SK-N-SH treated with all-trans-retinoic acid at 6 μM for 48 hours (cell line): ENCODE data around the gene WDR74.
A peak's percentile ranks its signal among the peaks of the same experiment; 100 is the strongest.

Experiments
- ATAC-seq: fragments of 200-7000 bp; cut with Tn5 transposase; 3 replicates; pipeline ENCODE4 v1.9.1; 2020; ENCODE audit warnings: mild to moderate bottlenecking, moderate library complexity
- ARNTL ChIP-seq: fragments of 450-650 bp; formaldehyde crosslinking; IDR thresholded peaks from 2 replicates; pipeline ENCODE4 v1.5.0; 2020; ENCODE audit warnings: low read depth, mild to moderate bottlenecking, moderate library complexity, borderline replicate concordance
- BACH2 ChIP-seq: fragments of 250-450 bp; sonication (Bioruptor Pico); IDR thresholded peaks from 2 replicates; pipeline ENCODE4 v1.9.0; 2021; ENCODE audit warnings: mild to moderate bottlenecking, borderline replicate concordance
- CSDC2 ChIP-seq: fragments of 250-450 bp; sonication (Bioruptor Pico); IDR thresholded peaks from 2 replicates; pipeline ENCODE4 v1.5.0; 2020; ENCODE audit warnings: mild to moderate bottlenecking, moderate library complexity
- ESRRG ChIP-seq: fragments of 250-450 bp; sonication (Bioruptor Pico); IDR thresholded peaks from 2 replicates; pipeline ENCODE4 v1.6.1; 2021; ENCODE audit warnings: mild to moderate bottlenecking
- ISL1 ChIP-seq: fragments of 250-450 bp; sonication (Bioruptor Pico); IDR thresholded peaks from 2 replicates; pipeline ENCODE4 v2.1.2; 2022; ENCODE audit warnings: mild to moderate bottlenecking, moderate library complexity
- OSR1 ChIP-seq: fragments of 250-450 bp; sonication (Bioruptor Pico); IDR thresholded peaks from 2 replicates; pipeline ENCODE4 v1.8.0; 2022; ENCODE audit warnings: moderate library complexity, mild to moderate bottlenecking, inconsistent platforms
- PPARA ChIP-seq: fragments of 250-450 bp; sonication (Bioruptor Pico); IDR thresholded peaks from 2 replicates; pipeline ENCODE4 v1.5.0; 2020; ENCODE audit warnings: mild to moderate bottlenecking, borderline replicate concordance
- RARB ChIP-seq: fragments of 250-450 bp; sonication (Bioruptor Pico); IDR thresholded peaks from 2 replicates; pipeline ENCODE4 v1.8.0; 2021; ENCODE audit warnings: mild to moderate bottlenecking, moderate library complexity
- SNAI2 ChIP-seq: fragments of 250-450 bp; sonication (Bioruptor Pico); IDR thresholded peaks from 2 replicates; pipeline ENCODE4 v1.5.0; 2020; ENCODE audit warnings: mild to moderate bottlenecking, moderate library complexity
- TCF4 ChIP-seq: fragments of 250-450 bp; sonication (Bioruptor Pico); IDR thresholded peaks from 2 replicates; pipeline ENCODE4 v1.8.0; 2021; ENCODE audit warnings: mild to moderate bottlenecking, moderate library complexity, borderline replicate concordance
- TOX ChIP-seq: fragments of 250-450 bp; sonication (Bioruptor Pico); IDR thresholded peaks from 2 replicates; pipeline ENCODE4 v1.8.0; 2021; ENCODE audit warnings: mild to moderate bottlenecking, moderate library complexity, borderline replicate concordance
- ZFP3 ChIP-seq: fragments of 250-450 bp; sonication (Bioruptor Pico); IDR thresholded peaks from 2 replicates; pipeline ENCODE4 v1.5.0; 2020; ENCODE audit warnings: mild to moderate bottlenecking, moderate library complexity
- ZFP30 ChIP-seq: fragments of 450-650 bp; formaldehyde crosslinking; IDR thresholded peaks from 2 replicates; pipeline ENCODE4 v1.5.0; 2022; ENCODE audit warnings: mild to moderate bottlenecking, moderate library complexity
- ZNF565 ChIP-seq: fragments of 450-650 bp; formaldehyde crosslinking; conservative IDR thresholded peaks from 2 replicates; pipeline ENCODE4 v1.5.0; 2020; ENCODE audit warnings: low read depth, mild to moderate bottlenecking, moderate library complexity
- ZNF70 ChIP-seq: fragments of 450-650 bp; formaldehyde crosslinking; IDR thresholded peaks from 2 replicates; pipeline ENCODE4 v1.5.0; 2020; ENCODE audit warnings: mild to moderate bottlenecking, moderate library complexity
- ZNF8 ChIP-seq: fragments of 450-650 bp; formaldehyde crosslinking; IDR thresholded peaks from 2 replicates; pipeline ENCODE4 v1.5.0; 2020; ENCODE audit warnings: mild to moderate bottlenecking, moderate library complexity
- TF ChIP-seq, protein P1 (sequence below): fragments of 250-450 bp; sonication (Bioruptor Pico); IDR thresholded peaks from 2 replicates; pipeline ENCODE4 v1.5.0; 2020; ENCODE audit warnings: mild to moderate bottlenecking, moderate library complexity
- TF ChIP-seq, protein P2 (sequence below): fragments of 250-450 bp; sonication (Bioruptor Pico); IDR thresholded peaks from 2 replicates; pipeline ENCODE4 v1.5.1; 2021; ENCODE audit warnings: mild to moderate bottlenecking, moderate library complexity
- TF ChIP-seq, protein P3 (sequence below): fragments of 250-450 bp; sonication (Bioruptor Pico); IDR thresholded peaks from 2 replicates; pipeline ENCODE4 v1.8.0; 2021; ENCODE audit warnings: low read depth, mild to moderate bottlenecking, moderate library complexity, borderline replicate concordance
- TF ChIP-seq, protein P4 (sequence below): fragments of 250-450 bp; sonication (Bioruptor Pico); IDR thresholded peaks from 2 replicates; pipeline ENCODE4 v1.5.1; 2020; ENCODE audit warnings: low read depth, mild to moderate bottlenecking, moderate library complexity
- TF ChIP-seq, protein P5 (sequence below): fragments of 250-450 bp; sonication (Bioruptor Pico); IDR thresholded peaks from 2 replicates; pipeline ENCODE4 v1.8.0; 2020; ENCODE audit warnings: mild to moderate bottlenecking, moderate library complexity, borderline replicate concordance

The WDR74 gene

DNA sequence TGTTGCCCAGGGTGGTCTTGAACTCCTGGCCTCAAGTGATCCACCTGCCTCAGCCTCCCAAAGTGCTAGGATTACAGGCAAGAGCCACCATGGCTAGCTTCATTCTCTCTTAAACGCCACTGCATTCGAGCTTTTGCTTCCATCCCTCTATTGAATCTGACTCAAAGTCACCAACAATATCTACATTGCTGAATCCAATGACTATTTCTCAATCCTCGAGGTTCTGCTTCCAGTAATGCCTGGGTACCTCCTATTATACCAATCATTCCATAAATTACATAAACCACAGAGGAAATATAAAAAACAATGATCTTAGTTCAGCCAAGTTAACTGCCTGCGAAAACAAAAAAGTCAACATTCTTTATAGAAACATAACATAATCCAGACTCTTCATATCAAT, 22.3 kb downstream of the WDR74 start:
- no peak for TF ChIP-seq TCF4 (CRISPR knock-in tag)
- no peak for TF ChIP-seq ZNF565
- TF ChIP-seq ARNTL (CRISPR knock-in tag): no peak
- TF ChIP-seq, protein P1, sequence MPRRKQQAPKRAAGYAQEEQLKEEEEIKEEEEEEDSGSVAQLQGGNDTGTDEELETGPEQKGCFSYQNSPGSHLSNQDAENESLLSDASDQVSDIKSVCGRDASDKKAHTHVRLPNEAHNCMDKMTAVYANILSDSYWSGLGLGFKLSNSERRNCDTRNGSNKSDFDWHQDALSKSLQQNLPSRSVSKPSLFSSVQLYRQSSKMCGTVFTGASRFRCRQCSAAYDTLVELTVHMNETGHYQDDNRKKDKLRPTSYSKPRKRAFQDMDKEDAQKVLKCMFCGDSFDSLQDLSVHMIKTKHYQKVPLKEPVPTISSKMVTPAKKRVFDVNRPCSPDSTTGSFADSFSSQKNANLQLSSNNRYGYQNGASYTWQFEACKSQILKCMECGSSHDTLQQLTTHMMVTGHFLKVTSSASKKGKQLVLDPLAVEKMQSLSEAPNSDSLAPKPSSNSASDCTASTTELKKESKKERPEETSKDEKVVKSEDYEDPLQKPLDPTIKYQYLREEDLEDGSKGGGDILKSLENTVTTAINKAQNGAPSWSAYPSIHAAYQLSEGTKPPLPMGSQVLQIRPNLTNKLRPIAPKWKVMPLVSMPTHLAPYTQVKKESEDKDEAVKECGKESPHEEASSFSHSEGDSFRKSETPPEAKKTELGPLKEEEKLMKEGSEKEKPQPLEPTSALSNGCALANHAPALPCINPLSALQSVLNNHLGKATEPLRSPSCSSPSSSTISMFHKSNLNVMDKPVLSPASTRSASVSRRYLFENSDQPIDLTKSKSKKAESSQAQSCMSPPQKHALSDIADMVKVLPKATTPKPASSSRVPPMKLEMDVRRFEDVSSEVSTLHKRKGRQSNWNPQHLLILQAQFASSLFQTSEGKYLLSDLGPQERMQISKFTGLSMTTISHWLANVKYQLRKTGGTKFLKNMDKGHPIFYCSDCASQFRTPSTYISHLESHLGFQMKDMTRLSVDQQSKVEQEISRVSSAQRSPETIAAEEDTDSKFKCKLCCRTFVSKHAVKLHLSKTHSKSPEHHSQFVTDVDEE (CRISPR knock-in tag): no peak
- TF ChIP-seq RARB (CRISPR knock-in tag): no peak
- no peak for TF ChIP-seq ZNF70 (CRISPR knock-in tag)
- ATAC-seq: no peak

DNA sequence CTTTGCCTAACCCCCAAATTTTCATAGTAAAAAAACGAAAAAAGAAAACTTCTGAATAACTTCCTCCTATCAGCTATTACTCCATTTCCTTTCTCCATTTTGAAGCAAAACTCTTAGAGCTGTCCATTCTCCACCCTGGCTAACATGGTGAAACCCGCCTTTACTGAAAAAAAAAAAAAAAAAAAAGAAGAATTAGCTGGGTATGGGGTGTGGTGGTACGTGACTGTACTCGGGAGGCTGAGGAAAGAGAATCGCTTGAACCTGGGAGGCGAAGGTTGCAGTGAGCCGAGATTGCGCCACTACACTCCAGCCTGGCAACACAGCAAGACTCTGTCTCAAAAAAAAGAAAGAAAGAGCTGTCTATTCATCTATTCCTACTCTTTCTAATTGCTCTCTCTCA, 22.8 kb downstream of the WDR74 start:
- TF ChIP-seq, protein P2, sequence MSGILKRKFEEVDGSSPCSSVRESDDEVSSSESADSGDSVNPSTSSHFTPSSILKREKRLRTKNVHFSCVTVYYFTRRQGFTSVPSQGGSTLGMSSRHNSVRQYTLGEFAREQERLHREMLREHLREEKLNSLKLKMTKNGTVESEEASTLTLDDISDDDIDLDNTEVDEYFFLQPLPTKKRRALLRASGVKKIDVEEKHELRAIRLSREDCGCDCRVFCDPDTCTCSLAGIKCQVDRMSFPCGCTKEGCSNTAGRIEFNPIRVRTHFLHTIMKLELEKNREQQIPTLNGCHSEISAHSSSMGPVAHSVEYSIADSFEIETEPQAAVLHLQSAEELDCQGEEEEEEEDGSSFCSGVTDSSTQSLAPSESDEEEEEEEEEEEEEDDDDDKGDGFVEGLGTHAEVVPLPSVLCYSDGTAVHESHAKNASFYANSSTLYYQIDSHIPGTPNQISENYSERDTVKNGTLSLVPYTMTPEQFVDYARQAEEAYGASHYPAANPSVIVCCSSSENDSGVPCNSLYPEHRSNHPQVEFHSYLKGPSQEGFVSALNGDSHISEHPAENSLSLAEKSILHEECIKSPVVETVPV (CRISPR knock-in tag): no peak
- no peak for TF ChIP-seq ZNF565
- no peak for ATAC-seq

DNA sequence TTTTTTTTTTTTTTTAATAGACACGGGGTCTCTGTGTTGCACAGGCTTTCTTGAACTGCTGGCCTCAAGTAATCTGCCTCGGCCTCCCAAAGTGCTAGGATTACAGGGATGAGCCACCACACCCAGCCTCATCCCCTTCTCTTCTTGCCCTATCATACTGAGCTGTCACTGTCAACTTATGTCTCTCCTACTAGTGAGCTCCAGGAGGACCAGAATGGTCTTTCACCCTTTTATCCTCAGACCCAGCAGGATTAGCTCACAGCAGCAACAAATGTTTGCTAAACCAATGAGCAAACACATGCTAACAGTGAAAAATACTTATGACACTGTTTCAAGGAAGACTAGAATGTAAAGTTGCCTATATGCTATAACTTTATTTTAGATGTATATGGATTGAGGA, 27.7 kb downstream of the WDR74 start:
- ATAC-seq: peak; percentile 19; the same call in 1 of the 3 replicates
- no peak for TF ChIP-seq ZFP3 (CRISPR knock-in tag)
- TF ChIP-seq ISL1 (CRISPR knock-in tag): no peak
- TF ChIP-seq, protein P3, sequence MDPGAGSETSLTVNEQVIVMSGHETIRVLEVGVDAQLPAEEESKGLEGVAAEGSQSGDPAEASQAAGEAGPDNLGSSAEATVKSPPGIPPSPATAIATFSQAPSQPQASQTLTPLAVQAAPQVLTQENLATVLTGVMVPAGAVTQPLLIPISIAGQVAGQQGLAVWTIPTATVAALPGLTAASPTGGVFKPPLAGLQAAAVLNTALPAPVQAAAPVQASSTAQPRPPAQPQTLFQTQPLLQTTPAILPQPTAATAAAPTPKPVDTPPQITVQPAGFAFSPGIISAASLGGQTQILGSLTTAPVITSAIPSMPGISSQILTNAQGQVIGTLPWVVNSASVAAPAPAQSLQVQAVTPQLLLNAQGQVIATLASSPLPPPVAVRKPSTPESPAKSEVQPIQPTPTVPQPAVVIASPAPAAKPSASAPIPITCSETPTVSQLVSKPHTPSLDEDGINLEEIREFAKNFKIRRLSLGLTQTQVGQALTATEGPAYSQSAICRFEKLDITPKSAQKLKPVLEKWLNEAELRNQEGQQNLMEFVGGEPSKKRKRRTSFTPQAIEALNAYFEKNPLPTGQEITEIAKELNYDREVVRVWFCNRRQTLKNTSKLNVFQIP (CRISPR knock-in tag): no peak

DNA sequence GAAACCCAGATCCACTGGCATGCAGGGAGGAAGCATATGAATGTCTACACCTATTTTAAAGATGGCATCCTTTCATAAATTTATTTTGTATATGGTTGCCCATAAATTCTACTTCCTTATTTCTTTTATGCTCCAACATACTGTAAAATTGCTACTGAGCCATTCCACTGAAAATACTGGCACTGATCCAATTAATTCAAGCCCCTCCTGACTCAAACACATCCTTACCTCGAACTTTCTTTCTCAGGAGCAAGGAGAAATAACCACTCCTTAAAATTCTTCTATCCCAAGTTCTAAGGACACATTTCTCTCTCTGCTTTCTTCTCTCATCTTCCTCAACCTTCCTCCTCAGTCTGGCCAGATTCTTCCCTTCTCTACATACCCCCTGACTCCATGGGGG, 28.6 kb downstream of the WDR74 start:
- no peak for ATAC-seq
- no peak for TF ChIP-seq SNAI2 (CRISPR knock-in tag)
- no peak for TF ChIP-seq ZNF8
- TF ChIP-seq ZNF565: no peak
- no peak for TF ChIP-seq ESRRG (CRISPR knock-in tag)

DNA sequence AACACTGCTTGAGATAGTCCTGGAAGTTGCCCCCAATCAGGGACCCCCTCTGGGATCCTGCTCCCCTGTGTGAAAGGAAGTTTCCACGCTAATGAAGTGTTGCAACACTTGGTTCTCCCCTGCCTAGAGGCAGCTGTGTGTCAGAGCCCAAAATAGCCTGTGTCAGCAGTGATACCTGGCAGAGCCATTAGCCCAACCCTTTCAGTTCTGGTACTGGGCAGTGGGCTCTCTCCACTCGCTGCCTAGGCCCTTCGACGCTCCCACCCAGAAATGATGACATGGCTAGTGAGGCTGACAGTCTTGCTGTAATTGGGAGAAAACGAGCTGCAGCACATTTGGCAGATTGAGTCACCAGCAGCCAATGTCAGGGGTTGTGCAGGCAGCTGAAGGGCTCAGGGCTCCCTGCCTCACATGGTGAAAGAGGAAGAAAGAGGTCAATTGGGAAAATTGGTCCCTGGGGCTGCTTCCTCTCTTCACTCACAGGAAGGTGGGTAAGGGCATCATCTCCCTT, 32.7 kb downstream of the WDR74 start:
- no peak for TF ChIP-seq BACH2 (CRISPR knock-in tag)
- TF ChIP-seq, protein P2 (CRISPR knock-in tag): no peak
- TF ChIP-seq, protein P4, sequence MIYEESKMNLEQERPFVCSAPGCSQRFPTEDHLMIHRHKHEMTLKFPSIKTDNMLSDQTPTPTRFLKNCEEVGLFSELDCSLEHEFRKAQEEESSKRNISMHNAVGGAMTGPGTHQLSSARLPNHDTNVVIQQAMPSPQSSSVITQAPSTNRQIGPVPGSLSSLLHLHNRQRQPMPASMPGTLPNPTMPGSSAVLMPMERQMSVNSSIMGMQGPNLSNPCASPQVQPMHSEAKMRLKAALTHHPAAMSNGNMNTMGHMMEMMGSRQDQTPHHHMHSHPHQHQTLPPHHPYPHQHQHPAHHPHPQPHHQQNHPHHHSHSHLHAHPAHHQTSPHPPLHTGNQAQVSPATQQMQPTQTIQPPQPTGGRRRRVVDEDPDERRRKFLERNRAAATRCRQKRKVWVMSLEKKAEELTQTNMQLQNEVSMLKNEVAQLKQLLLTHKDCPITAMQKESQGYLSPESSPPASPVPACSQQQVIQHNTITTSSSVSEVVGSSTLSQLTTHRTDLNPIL (CRISPR knock-in tag): no peak
- no peak for TF ChIP-seq TOX (CRISPR knock-in tag)
- TF ChIP-seq ESRRG (CRISPR knock-in tag): no peak
- TF ChIP-seq, protein P5, sequence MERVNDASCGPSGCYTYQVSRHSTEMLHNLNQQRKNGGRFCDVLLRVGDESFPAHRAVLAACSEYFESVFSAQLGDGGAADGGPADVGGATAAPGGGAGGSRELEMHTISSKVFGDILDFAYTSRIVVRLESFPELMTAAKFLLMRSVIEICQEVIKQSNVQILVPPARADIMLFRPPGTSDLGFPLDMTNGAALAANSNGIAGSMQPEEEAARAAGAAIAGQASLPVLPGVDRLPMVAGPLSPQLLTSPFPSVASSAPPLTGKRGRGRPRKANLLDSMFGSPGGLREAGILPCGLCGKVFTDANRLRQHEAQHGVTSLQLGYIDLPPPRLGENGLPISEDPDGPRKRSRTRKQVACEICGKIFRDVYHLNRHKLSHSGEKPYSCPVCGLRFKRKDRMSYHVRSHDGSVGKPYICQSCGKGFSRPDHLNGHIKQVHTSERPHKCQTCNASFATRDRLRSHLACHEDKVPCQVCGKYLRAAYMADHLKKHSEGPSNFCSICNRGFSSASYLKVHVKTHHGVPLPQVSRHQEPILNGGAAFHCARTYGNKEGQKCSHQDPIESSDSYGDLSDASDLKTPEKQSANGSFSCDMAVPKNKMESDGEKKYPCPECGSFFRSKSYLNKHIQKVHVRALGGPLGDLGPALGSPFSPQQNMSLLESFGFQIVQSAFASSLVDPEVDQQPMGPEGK (CRISPR knock-in tag): no peak
- TF ChIP-seq CSDC2 (CRISPR knock-in tag): no peak
- no peak for TF ChIP-seq PPARA (CRISPR knock-in tag)
- TF ChIP-seq OSR1 (CRISPR knock-in tag): no peak
- no peak for TF ChIP-seq ZFP30 (CRISPR knock-in tag)
- TF ChIP-seq TCF4 (CRISPR knock-in tag): no peak
- no peak for TF ChIP-seq ISL1 (CRISPR knock-in tag)
- no peak for ATAC-seq
